NCI-H526 treated with DMSO at 0.1 percent for 48 hours (cell line): ENCODE data around the gene HBA1.
"Not testable (repeated sequence)": the region's sequence is repeated elsewhere in the genome, so short reads cannot be mapped to it uniquely, and the experiment has no call there.

Experiments
- DNase-seq: peaks from one replicate; lab custom pipeline; 2025; lab: John Stamatoyannopoulos, UW

Gene HBA1

DNA sequence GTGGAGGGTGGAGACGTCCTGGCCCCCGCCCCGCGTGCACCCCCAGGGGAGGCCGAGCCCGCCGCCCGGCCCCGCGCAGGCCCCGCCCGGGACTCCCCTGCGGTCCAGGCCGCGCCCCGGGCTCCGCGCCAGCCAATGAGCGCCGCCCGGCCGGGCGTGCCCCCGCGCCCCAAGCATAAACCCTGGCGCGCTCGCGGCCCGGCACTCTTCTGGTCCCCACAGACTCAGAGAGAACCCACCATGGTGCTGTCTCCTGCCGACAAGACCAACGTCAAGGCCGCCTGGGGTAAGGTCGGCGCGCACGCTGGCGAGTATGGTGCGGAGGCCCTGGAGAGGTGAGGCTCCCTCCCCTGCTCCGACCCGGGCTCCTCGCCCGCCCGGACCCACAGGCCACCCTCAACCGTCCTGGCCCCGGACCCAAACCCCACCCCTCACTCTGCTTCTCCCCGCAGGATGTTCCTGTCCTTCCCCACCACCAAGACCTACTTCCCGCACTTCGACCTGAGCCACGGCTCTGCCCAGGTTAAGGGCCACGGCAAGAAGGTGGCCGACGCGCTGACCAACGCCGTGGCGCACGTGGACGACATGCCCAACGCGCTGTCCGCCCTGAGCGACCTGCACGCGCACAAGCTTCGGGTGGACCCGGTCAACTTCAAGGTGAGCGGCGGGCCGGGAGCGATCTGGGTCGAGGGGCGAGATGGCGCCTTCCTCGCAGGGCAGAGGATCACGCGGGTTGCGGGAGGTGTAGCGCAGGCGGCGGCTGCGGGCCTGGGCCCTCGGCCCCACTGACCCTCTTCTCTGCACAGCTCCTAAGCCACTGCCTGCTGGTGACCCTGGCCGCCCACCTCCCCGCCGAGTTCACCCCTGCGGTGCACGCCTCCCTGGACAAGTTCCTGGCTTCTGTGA is at the start of gene HBA1:
Gene HBA1 (plus strand): TSS at position 204 of the 906 bp plus-strand sequence. CDS start 37 bp downstream, at position 241.
- DNase-seq = not testable (repeated sequence)

- DNase-seq = no peak
Observed at GRCh38 chr16:129075-129474, 47.4 kb upstream of the HBA1 start.

- no peak for DNase-seq
Observed at GRCh38 chr16:130533-131173, 45.8 kb upstream of the HBA1 start.

GRCh38 chr16:132120-132519 is 44.4 kb upstream of the HBA1 start:
- no peak for DNase-seq

GRCh38 chr16:133716-134115 is 42.8 kb upstream of the HBA1 start:
- no peak for DNase-seq

- DNase-seq = no peak
Observed at GRCh38 chr16:138049-138417, 38.4 kb upstream of the HBA1 start.

- DNase-seq = no peak
Observed at GRCh38 chr16:140175-140857, 36.2 kb upstream of the HBA1 start.

GRCh38 chr16:142405-142967 is 34.0 kb upstream of the HBA1 start:
- no peak for DNase-seq

- DNase-seq = no peak
Observed at GRCh38 chr16:143047-143446, 33.4 kb upstream of the HBA1 start.

DNA sequence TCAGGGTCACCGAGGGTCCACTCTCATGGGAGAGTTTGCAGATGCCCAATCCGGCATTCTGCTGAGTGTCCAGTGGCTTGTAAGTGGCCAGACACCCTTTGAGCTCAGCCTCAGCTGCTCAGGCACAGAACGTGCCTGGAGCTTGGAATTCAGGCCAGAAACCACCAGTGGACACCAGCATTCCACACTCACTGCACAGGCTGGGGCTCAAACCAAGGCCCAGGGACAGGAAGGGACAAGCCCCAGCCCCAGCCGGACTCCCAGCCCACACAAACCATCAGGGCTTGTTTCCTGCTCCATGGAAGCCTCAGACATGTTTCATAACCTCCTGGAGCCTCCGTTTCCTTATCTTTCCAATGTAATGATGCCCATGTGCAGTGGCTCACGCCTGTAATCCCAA is 33.0 kb upstream of the HBA1 start:
- DNase-seq = no peak

GRCh38 chr16:144797-145252 is 31.7 kb upstream of the HBA1 start:
- DNase-seq = no peak

DNA sequence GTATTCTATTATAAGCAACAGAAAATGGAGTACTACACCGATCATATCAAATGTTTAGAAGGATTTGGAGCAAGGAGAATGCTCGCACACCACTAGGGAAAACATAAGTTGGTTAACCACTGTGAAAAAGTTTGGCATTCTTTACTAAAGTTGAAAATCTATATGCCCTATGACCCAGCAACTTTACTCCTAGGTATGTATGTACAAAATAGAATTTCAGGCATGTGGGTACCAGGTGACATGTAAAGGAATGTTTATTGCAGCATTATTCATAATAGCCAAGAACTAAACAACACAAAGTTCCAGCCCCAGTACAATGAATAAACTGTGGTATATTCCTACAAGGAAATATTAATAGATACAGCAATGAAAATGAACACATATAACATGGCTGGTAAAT is 29.8 kb upstream of the HBA1 start:
- DNase-seq = no peak

GRCh38 chr16:149024-149660 is 27.3 kb upstream of the HBA1 start:
- DNase-seq = no peak

- no peak for DNase-seq
Observed at GRCh38 chr16:152141-153128, 24.0 kb upstream of the HBA1 start, which contains the start of gene HBZ. HBZ (plus strand) TSS chr16:152644; CDS start chr16:152910, 266 bp downstream.

DNA sequence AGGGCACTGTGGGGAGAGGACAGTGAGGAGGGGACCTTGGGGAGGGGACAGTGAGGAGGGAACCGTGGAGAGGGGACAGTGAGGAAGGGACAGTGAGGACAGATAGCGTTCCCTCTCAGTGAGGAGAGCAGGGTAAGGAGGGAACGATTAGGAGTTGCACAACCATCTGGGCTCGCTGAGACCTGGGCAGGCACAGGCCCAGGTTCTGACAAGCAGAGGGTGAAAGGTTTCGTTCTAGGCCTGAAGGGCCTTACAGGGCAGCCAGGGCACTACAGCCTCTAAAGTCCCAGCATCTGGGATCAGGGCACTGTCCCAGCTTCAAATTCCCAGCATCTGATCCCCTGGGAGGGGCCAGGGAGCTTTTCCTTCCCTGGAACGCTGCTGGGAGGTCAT is 23.4 kb upstream of the HBA1 start:
- not testable (repeated sequence) for DNase-seq

- DNase-seq = not testable (repeated sequence)
Observed at GRCh38 chr16:153550-154216, 22.8 kb upstream of the HBA1 start.

- DNase-seq = no peak
Observed at GRCh38 chr16:154217-155030, 22.1 kb upstream of the HBA1 start.

DNA sequence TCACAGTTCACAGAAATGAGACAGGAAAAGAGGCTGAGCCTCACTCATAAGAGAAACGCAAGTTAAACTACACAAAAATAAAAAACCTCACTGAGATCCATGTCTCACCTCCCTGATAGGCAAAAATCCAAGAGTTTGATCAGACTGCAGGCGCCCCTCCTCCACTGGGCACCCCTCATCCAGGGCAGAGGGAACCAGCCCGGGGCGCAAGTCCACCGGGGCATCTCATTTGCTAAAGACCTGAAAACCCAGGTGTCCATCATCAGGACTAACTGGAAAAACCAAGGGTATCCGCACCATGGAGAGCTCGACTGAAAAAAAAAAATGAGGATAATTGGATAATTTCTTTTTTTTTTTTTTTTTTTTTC is 21.5 kb upstream of the HBA1 start:
- no peak for DNase-seq
